NCI-H1105 treated with DMSO at 0.1 percent for 48 hours (cell line): ENCODE results near the gene SPDEF.

Experiments
- DNase-seq: peaks from one replicate; lab custom pipeline; 2025; lab: John Stamatoyannopoulos, UW

SPDEF gene

DNA sequence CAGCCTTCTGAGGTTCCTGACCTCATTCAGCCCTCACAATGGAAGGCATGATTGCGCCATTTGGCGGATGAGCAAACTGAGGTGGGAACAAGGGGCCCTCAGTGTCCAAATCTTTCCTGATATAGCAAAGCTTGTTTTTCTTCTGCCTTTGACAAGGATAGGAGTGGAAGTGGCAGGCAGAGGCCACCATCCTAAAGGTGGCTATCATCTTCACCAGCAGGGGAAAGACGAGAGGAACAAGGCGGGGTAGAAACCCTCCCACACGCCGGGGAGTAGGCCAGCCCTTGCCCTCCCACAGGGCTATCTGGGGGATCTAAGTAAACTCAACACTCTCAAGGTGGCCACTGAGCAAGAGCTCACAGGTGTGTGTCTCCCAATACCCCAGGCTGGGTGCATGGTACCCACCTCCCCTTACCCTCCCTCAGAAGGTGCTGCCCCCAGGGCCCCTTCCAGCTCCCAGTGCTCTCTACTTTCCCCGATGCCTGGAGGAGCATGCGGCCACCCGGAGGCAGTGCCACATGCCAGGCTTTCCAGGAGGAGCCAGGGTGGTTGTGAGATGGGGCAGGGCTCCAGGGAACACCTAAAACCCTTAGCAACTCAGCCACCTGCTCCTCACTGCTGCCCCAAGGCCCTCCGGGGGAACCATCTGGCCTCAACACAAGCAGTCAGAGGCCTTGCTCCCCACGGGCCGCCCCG is 11.2 kb downstream of the SPDEF start:
- no peak for DNase-seq

DNA sequence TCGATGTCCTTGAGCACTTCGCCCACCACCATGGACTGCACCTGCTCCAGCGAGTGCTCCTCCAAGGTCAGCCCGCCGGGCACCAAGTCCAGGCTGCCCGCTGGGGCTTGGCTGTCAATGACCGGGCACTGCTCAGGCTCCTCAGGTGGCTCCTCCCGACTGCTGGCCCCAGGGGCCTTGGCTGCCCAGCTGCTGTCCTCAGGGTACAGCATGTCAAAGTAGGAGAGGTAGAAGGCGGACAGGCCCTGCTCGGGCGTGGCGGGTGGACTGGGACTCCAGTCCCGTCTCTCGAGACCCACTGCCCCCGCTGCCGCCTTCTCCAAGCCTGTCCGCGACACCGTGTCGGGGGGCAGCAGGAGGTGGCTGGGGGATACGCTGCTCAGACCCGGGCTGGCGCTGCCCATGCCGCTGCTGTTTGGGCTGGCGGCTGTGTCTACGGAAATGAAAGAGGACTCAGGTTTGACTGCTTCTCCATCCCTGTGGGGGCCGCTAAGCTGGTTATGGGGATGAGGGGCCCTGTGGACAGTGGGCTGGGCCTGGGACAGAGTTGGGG is 12.0 kb downstream of the SPDEF start:
- no peak for DNase-seq

DNA sequence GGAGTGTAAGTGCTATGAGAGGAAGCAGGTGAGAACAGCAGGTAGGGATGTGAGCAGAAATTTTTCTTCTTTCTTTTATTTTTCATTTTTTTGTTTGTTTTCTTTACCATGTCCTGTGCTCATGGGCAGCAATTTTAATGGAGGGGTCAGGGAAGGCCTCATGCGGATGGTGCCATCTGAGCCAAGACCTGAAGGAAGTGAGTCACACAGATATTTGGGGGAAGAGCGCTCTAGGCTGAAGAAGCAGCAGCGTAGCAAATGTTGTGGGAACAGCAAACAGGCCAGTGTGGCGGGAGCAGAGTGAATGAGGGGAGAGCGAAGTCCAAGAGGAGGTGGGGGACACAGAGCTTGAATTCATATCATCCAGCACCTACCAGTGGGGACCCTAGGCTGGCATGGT is 12.7 kb downstream of the SPDEF start:
- DNase-seq: no peak

DNA sequence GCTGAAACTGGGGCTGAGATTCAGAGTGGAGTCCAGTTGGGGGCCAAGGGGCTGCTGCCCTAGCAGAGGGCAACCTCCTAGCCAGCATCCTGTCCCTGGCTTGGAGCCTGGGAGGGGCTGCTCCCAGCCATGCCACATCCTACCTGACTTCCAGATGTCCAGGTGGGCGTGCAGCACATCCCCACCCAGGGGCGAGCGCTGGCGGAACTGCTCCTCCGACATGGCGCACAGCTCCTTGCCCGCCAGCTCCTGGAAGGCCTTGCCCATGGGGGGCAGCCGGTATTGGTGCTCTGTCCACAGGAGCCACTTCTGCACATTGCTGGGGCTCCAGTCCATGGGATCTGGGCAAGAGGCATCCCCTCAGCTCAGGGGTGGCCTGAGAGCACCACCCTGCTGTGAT is 15.3 kb downstream of the SPDEF start:
- no peak for DNase-seq

DNA sequence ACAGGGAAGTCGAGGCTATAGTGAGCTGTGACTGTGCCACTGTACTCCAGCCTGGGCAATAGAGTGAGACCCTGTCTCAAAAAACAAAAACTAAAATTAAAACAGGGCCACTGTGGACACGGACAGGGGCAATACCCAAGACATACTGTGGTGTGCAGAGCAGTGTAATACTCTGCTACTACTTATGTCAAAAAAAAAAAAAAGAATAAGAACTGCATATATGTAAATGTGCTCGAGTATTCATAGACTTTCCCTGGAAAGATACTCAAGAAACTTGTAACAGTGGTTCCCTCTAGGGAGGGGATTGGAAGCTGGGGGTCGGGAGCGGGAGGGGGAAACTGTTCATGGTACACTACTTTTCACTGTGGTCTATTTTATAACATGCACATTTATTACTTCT is 15.9 kb downstream of the SPDEF start:
- no peak for DNase-seq

DNA sequence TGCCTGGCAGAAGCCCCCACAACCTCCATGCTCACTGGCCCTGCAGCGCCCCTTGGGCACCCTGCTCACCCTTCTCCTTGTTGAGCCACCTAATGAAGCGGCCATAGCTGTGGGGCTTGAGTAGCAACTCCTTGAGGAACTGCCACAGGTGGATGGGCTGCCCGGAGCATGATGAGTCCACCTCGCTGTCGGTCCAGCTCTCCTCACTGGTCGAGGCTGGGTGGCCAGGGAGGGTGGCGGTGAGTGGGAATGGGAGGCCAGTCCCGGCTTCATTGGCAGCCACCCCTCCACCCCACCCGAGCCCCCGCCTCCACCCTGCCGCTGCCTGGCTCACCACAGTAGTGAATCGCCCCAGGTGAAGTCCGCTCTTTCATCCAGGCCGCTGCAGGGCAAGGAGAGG is 16.9 kb downstream of the SPDEF start:
- DNase-seq: no peak

DNA sequence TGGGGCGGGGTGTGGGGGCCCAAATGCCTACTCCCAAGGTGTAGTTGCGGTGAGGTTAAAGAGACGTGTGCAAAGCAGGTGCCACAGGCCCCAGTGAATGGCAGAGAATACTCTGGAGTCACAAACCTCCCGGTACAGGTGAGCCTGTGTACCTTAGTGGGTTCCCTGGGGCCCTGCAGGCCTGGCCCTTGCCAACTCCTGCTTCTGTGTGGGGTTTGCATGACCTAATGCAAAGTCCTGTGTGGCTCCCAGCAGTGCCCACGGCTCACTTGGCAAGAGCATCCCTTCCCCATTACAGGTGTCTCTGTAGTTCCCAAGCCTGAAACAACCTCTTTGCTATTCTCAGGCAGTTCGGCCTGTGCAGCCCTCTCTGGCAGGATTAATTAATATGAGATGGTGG is 17.5 kb downstream of the SPDEF start:
- no peak for DNase-seq

DNA sequence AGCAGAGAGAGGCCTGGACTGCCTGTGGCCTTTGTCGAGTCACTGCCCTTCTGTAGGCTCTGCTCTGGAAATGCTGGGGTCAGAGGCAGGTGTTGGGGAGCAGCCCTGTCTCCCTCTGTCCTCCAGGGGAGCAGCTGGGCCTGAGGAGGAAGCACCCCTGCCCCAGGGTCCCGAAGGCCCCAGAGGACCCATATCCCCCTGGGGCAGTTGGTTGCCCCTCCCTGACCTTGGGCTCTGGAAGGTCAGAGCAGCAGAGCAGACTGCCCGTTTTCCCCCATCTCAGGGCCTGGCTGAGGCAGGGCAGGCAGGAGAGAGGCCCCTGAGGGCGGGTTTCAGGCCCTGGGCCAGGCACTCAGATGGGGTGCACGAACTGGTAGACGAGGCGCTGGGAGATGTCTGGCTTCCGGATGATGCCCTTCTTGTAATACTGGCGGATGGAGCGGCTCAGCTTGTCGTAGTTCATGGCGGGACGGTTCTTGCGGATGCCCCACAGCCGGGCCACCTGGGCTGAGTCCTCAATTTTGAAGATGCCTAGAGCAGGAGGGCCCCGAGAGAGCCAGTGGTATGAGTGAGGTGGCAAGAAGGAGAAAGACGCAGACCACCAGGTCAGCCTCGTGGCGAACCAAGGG is 18.1 kb downstream of the SPDEF start:
- DNase-seq: no peak

DNA sequence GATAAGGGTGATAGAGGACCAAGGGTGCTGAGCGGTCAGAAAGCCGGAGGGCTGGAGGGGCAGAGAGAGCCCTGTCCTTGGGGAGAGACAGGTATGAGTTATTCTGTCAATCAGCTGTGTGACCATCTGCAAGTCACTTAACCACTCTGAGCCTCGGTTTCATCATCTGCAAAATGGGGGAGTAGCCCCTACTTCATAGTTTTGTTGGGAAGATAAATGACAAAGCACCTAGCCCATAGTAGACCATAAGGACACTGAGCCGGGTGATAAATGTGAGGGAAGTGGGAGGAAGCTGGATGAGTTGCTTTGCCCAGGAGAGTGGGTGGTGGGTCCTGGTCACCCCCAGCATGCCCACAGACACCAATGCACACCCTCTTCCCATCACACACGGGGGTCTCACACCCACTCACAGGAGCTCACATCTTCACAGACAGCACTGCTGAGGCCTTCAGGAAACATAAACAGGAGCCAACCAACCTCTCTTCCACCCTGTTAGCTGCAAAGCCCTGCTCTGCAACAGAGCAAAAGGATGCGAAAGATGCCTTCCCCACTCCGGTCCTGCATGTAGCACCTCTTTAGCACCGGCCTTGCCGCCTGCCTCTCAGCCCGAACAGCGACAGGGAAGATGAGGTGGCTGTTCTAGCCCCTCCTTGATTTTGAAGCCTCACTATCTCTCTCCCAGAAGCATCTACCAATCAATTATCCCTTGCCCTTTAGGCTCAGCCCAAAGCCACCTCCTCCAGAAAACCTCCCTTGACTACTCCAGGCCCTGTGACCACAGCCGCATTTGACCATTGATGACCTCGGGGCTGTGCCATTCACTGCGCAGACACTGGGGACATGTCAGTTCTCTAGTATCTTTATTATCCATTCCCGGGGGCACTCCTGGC is 18.9 kb downstream of the SPDEF start:
- no peak for DNase-seq

DNA sequence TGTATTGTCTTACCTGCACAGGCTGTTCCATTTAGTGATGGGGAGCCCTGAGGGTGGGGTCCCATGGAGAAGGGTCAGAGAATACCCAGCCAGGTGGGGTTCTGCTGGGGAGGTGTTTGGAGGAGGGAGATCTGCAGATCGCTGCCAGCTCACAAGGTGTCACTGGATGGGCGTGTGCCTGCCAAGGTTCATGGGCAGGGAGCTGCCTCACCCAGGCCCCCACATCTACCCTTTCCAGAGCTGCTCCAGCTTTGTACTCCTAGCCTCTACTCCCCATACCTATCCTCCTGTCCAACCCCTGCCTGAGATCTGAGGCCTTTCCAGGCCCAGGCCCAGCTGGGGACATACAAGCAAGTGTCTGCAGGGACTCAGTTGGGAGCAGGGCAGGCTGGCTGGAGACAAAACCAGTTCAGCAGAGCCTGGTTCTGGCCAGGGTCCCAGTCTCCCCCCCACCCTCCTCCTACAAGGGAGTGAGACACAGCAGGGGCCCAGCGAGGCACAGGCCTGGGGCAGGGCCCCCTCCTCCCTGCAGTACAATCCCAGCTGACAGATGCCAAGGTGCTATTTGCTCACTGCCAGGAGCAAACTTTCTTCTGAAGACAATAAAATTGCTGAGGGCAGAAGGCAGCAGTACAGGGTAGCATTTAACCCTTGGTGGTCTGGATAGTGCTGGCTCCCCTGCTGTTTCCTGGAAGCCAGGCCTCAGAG is 19.7 kb downstream of the SPDEF start:
- no peak for DNase-seq

DNA sequence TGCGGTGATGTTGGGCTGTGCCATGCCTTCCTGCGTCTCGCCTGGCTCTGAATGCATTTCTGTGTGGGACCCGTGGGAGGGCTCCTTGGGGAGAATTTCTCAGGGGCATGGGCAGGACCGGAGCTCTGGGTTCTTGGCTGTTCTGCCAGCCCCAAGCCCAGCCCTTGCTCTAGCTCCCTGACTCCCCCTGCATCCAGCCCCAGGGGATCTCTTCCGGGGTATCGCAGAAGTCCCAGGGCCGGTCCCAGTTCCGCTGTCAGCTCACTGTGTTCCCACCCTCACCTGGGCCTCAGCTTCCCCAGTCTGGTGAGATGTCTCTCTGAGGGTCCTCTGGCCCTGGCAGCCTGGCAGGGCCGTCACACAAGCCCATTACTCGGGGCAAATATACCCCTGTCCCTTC is 20.5 kb downstream of the SPDEF start:
- DNase-seq: no peak

DNA sequence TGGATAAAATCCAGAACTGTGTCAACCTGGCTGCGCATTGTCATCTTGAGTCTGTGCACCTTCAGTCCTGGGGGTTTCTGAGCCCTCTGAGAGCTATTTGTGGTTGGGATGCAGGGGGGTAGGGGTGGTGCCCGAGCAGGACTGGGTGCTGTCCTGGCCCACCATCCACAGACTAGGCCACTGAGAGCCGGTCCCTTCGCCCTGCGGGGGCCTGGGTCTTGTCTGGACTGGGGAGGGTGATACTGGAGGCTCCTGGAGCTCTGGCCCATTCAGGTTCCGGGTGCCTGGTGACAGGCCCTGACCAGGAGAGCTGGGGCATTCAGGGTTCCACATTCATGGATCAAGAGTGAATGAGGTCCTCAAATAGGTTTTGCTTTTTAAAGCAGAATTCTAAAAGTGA is 20.9 kb downstream of the SPDEF start:
- DNase-seq: no peak

DNA sequence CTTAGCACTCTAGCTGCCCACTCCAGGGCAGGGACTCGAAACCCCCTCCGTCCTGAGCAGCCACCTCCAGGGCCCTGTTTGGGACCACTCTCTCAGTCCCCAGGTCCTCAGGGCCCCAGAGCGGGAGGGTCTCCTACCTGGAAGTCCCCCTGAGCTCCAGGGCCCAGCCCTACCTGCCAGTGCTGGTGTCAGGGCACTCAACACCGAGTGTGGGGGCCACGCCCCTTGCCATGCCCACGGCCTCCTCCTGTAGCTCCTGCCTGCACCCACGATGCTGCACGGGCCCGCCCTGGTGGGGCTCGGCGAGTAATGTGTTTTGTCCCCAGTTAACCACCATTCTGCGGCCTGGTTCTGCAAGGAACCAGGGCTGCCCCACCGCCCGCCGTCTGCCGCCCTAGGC is 21.5 kb downstream of the SPDEF start:
- no peak for DNase-seq

DNA sequence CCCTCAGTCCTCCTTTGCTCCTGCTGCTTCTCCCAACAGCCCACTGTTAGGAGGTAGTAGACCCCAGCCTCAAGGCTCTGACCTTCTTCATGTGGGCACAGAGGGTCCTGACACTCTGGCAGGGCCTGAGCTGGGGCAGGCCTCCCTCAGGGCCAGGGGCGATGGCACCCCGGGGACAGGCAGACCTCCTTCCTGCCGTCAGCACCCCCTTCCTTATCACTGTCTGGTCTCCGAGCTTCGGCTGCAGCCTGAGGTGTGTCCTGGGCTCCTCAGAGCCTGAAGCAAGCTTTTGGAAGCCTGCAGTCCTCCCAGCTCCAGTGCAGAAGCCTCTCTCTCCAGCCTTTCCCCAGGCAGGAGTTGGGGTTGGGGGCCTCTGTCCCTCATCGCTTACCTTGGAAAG is 22.0 kb downstream of the SPDEF start:
- no peak for DNase-seq

DNA sequence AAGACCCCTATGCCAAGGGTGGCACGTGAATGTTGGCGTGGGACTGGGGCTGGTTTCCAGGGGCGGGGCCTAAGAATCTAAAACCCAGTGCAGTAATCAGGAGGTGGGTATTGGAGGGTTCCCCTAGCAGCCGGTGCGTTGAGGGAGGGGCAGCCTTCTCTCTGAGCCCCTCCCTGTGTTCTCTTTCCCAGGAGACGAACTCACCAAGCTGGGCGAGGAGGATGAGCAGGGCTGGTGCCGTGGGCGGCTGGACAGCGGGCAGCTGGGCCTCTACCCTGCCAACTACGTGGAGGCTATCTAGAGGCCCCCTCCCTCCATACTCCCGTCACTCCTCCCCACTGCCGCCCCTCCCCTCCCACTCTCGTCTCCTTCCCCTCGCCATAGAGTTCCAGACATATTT is 23.9 kb downstream of the SPDEF start:
- DNase-seq: no peak

DNA sequence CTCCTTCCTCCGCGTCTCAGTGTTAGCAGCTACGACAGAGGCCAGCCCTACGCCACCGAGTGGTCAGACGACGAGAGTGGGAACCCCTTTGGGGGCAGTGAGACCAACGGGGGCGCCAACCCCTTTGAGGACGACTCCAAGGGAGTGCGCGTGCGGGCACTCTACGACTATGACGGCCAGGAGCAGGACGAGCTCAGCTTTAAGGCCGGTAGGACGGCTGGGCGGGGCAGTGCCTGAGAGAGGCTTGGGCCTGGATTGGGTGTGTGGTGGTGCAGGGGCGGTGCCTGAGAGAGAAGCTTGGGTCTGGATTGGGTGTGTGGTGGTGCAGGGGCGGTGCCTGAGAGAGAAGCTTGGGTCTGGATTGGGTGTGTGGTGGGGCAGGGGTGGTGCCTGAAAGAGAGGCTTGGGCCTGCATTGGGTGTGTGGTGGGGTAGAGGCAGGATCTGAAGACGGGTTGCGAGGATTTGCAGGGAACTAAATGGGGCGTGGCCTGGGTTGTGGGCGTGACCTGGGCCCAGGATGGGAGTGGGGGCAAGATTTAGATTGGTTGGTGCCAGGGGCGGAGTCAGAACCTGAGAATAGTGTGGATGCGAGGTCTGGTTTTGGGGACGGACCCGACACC is 24.4 kb downstream of the SPDEF start:
- no peak for DNase-seq

DNA sequence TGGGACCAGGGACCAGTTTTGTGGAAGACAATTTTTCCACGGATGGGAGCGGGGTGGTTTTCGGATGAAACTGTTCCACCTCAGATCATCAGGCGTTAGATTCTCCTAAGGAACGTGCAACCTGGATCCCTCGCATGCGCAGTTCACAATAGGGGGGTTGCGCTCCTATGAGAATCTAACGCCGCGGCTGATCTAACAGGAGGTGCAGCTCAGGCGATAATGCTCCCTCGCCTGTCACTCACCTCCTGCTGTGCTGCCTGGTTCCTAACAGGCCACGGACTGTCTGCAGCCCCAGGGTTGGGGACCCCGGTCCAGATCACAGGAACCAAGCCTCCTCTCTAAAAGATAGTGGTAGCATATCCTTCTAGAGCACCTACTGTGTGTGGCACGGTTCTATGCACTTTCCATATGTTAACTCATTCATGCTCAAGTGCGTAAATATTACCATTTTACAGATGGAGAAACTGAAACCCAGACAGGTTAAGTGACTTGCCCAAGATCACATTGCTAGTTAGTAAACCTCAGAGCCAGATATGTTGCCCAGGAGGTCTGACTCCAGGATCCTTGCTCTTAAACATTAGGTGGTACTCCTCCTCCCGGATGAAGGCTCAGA is 25.3 kb downstream of the SPDEF start:
- DNase-seq: no peak

DNA sequence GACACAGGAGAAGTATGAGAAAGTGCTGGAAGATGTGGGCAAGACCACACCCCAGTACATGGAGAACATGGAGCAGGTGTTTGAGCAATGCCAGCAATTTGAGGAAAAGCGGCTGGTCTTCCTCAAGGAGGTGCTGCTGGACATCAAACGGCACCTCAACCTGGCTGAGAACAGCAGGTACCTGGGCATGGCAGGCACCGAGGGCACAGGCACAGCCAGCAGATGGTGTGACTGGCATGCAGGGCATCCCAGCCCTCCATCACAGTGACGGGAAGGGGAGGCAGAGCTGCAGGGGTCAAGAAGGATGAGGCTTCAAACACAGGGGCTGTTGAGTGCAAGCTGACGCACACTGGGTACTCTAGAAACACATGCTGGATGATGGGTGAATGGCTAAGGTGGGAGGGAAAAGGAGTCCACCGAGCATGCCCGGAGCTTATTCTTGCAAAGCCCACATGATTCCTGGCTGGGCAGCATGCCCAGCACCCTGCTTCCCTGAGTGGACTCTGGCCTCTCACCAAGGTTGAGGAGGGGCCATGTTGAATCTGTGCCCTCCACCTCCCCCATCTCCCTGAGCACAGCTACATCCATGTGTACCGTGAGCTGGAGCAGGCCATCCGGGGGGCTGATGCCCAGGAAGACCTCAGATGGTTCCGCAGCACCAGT is 26.3 kb downstream of the SPDEF start:
- DNase-seq: peak; percentile 40

DNA sequence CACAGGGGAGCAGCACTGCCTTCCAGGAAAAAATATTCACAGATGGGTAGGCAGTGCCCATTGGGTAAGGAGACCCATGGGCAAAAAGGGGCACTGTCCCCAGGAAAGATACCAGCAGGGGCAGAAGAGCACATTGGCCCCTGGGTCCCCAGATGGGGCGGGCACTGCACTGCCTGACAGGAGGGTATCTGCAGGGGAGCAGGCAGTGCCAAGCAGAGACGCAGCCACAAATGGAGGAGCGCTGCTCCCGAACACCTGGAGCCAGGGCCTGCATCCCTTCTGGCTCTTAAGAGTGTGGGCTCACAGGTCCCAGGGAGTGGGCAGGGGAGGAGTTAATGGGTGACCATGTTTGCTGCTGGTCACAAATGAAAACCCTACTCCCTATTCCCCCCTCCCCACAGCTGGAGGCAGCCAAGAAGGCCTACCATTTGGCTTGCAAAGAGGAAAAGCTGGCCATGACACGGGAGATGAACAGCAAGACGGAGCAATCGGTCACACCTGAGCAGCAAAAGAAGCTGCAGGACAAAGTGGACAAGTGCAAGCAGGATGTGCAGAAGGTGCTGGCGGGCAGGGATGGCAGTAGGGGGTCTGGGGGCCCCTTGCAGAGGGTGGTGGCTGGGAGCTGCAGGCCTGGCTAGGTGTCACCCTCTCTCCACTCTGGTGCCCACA is 27.0 kb downstream of the SPDEF start:
- no peak for DNase-seq
